Measurements from ENCODE around the gene CUEDC1. TPM values are rescaled to one million over a fixed set of nuclear protein-coding genes. Genes with fewer than 3 reads are reported as not detected.
"Not testable (repeated sequence)": the region's sequence is repeated elsewhere in the genome, so short reads cannot be mapped to it uniquely, and the experiment has no call there.

The CUEDC1 gene
- total RNA-seq, 1 experiment from 2014 or later, result 5.0 TPM

GRCh38 chr17:57984936-57985674 is 29.9 kb upstream of the CUEDC1 start:
- no peak for DNase-seq (ENCODE audit: low read depth)

GRCh38 chr17:57984261-57984890 is 29.2 kb upstream of the CUEDC1 start:
- no peak for DNase-seq (ENCODE audit: low read depth)

GRCh38 chr17:57983446-57983845 is 28.2 kb upstream of the CUEDC1 start:
- DNase-seq (ENCODE audit: low read depth), result no peak

- no peak for DNase-seq (ENCODE audit: low read depth)
Measured at GRCh38 chr17:57982452-57983170, 27.4 kb upstream of the CUEDC1 start.

GRCh38 chr17:57980522-57980921 is 25.3 kb upstream of the CUEDC1 start:
- DNase-seq (ENCODE audit: low read depth), result no peak

- DNase-seq (ENCODE audit: low read depth), result no peak
Measured at GRCh38 chr17:57979076-57979475, 23.9 kb upstream of the CUEDC1 start.

GRCh38 chr17:57976594-57976993 is 21.4 kb upstream of the CUEDC1 start:
- no peak for DNase-seq (ENCODE audit: low read depth)

- no peak for DNase-seq (ENCODE audit: low read depth)
Measured at GRCh38 chr17:57975044-57975443, 19.8 kb upstream of the CUEDC1 start.

- not testable (repeated sequence) for DNase-seq (ENCODE audit: low read depth)
Measured at GRCh38 chr17:57974053-57974824, 19.0 kb upstream of the CUEDC1 start.

GRCh38 chr17:57972151-57972550 is 16.9 kb upstream of the CUEDC1 start:
- no peak for DNase-seq (ENCODE audit: low read depth)

GRCh38 chr17:57971572-57971971 is 16.4 kb upstream of the CUEDC1 start:
- DNase-seq (ENCODE audit: low read depth), result no peak

GRCh38 chr17:57970710-57971109 is 15.5 kb upstream of the CUEDC1 start:
- no peak for DNase-seq (ENCODE audit: low read depth)

- no peak for DNase-seq (ENCODE audit: low read depth)
Measured at GRCh38 chr17:57968456-57968855, 13.2 kb upstream of the CUEDC1 start.

GRCh38 chr17:57966875-57967274 is 11.7 kb upstream of the CUEDC1 start:
- DNase-seq (ENCODE audit: low read depth), result no peak

- no peak for DNase-seq (ENCODE audit: low read depth)
Measured at GRCh38 chr17:57966246-57966645, 11.0 kb upstream of the CUEDC1 start.

GRCh38 chr17:57965521-57966160 is 10.4 kb upstream of the CUEDC1 start:
- DNase-seq (ENCODE audit: low read depth), result no peak

GRCh38 chr17:57963149-57963511 is 7.9 kb upstream of the CUEDC1 start:
- DNase-seq (ENCODE audit: low read depth), result no peak

- no peak for DNase-seq (ENCODE audit: low read depth)
Measured at GRCh38 chr17:57962279-57963148, 7.3 kb upstream of the CUEDC1 start.

GRCh38 chr17:57959929-57960328 is 4.7 kb upstream of the CUEDC1 start:
- no peak for DNase-seq (ENCODE audit: low read depth)

GRCh38 chr17:57958391-57958790 is 3.2 kb upstream of the CUEDC1 start:
- not testable (repeated sequence) for DNase-seq (ENCODE audit: low read depth)

- DNase-seq (ENCODE audit: low read depth), result no peak
Measured at GRCh38 chr17:57957886-57958285, 2.7 kb upstream of the CUEDC1 start.

Data from Daoy (cell line).